H9 (cell line): ENCODE results near the gene BAG5. TPM values are rescaled to one million over a fixed set of nuclear protein-coding genes. Genes with fewer than 3 reads are reported as not detected.

Experiments
- DNase-seq: peaks from one replicate; pipeline ENCODE4 v3.0.0-alpha.2; 2017
- H2AFZ ChIP-seq: one replicate; pipeline ENCODE4 v1.6.1; 2013; ENCODE audit warnings: mild to moderate bottlenecking, low read length, control low read depth, moderate library complexity
- H2AK5ac ChIP-seq: 2 replicates; pipeline ENCODE4 v1.6.1; 2013; ENCODE audit warnings: low read length, control low read depth, mixed read lengths; ENCODE audit not compliant: insufficient read length
- H2BK120ac ChIP-seq: one replicate; pipeline ENCODE4 v1.6.1; 2013; ENCODE audit warnings: low read depth, mild to moderate bottlenecking, low read length, control low read depth, inconsistent platforms; ENCODE audit not compliant: poor library complexity, severe bottlenecking
- H2BK12ac ChIP-seq: 2 replicates; pipeline ENCODE4 v1.6.1; 2013; ENCODE audit warnings: low read length, control low read depth, mixed read lengths, low read depth; ENCODE audit not compliant: insufficient read length
- H2BK15ac ChIP-seq: 2 replicates; pipeline ENCODE4 v1.6.1; 2013; ENCODE audit warnings: low read depth, low read length, control low read depth
- H2BK20ac ChIP-seq: one replicate; pipeline ENCODE4 v1.6.1; 2013; ENCODE audit warnings: low read depth, mild to moderate bottlenecking, low read length, control low read depth, inconsistent platforms; ENCODE audit not compliant: poor library complexity, severe bottlenecking
- H2BK5ac ChIP-seq: 2 replicates; pipeline ENCODE4 v1.6.1; 2013; ENCODE audit warnings: low read length, control low read depth, mixed read lengths; ENCODE audit not compliant: insufficient read length
- H3K14ac ChIP-seq: 2 replicates; pipeline ENCODE4 v1.6.1; 2013; ENCODE audit warnings: low read length, control low read depth; ENCODE audit not compliant: insufficient read depth
- H3K18ac ChIP-seq: 2 replicates; pipeline ENCODE4 v1.6.1; 2013; ENCODE audit warnings: low read depth, mild to moderate bottlenecking, mixed read lengths, low read length, control low read depth; ENCODE audit not compliant: insufficient read length
- H3K23ac ChIP-seq: 2 replicates; pipeline ENCODE4 v1.6.1; 2013; ENCODE audit warnings: low read length, control low read depth, mixed read lengths, low read depth; ENCODE audit not compliant: insufficient read length
- H3K23me2 ChIP-seq: 2 replicates; pipeline ENCODE4 v1.6.1; 2013; ENCODE audit warnings: low read depth, mild to moderate bottlenecking, mixed read lengths, low read length, control low read depth; ENCODE audit not compliant: insufficient read length, poor library complexity, severe bottlenecking
- H3K27ac ChIP-seq: 2 replicates; pipeline ENCODE4 v1.5.1; 2013; ENCODE audit warnings: low read length, control low read depth, mixed read lengths, low read depth; ENCODE audit not compliant: insufficient read length
- H3K27me3 ChIP-seq: 2 replicates; pipeline ENCODE4 v1.6.1; 2013; ENCODE audit warnings: low read length, control low read depth, inconsistent platforms; ENCODE audit not compliant: insufficient read depth
- H3K4ac ChIP-seq: 2 replicates; pipeline ENCODE4 v1.6.1; 2013; ENCODE audit warnings: low read depth, mild to moderate bottlenecking, control low read depth, inconsistent platforms, low read length, moderate library complexity
- H3K4me1 ChIP-seq: 2 replicates; pipeline ENCODE4 v1.6.1; 2013; ENCODE audit warnings: low read length, control low read depth, inconsistent platforms; ENCODE audit not compliant: insufficient read depth
- H3K4me2 ChIP-seq: 2 replicates; pipeline ENCODE4 v1.6.1; 2013; ENCODE audit warnings: low read length, control low read depth, mixed read lengths; ENCODE audit not compliant: insufficient read length, insufficient read depth
- H3K56ac ChIP-seq: 2 replicates; pipeline ENCODE4 v1.6.1; 2013; ENCODE audit warnings: low read depth, mild to moderate bottlenecking, mixed read lengths, low read length, control low read depth; ENCODE audit not compliant: insufficient read length
- H3K79me1 ChIP-seq: 2 replicates; pipeline ENCODE4 v1.6.1; 2013; ENCODE audit warnings: low read depth, mild to moderate bottlenecking, moderate library complexity, low read length, control low read depth, inconsistent platforms; ENCODE audit not compliant: insufficient read depth, poor library complexity, severe bottlenecking
- H3K79me2 ChIP-seq: 2 replicates; pipeline ENCODE4 v1.6.1; 2013; ENCODE audit warnings: low read length, control low read depth, inconsistent platforms; ENCODE audit not compliant: insufficient read depth
- H3K9ac ChIP-seq: 2 replicates; pipeline ENCODE4 v1.6.1; 2013; ENCODE audit warnings: low read length, control low read depth, mixed read lengths; ENCODE audit not compliant: insufficient read length; ENCODE audit errors: extremely low read depth
- H3K9me3 ChIP-seq: one replicate; pipeline ENCODE4 v1.6.1; 2013; ENCODE audit warnings: low read depth, low read length, inconsistent platforms; ENCODE audit not compliant: control insufficient read depth
- H3T11ph ChIP-seq: one replicate; pipeline ENCODE4 v1.6.1; 2013; ENCODE audit warnings: mild to moderate bottlenecking, low read length, control low read depth, inconsistent platforms
- H4K20me1 ChIP-seq: one replicate; pipeline ENCODE4 v1.6.1; 2013; ENCODE audit not compliant: control insufficient read depth, insufficient read length, insufficient read depth
- H4K5ac ChIP-seq: 2 replicates; pipeline ENCODE4 v1.6.1; 2013; ENCODE audit warnings: low read depth, mild to moderate bottlenecking, mixed read lengths, low read length, control low read depth; ENCODE audit not compliant: insufficient read length
- H4K8ac ChIP-seq: replicated peaks from 2 replicates; pipeline ENCODE4 v1.6.1; 2013; ENCODE audit warnings: low read length, control low read depth, mixed read lengths, low read depth; ENCODE audit not compliant: insufficient read length
- H4K91ac ChIP-seq: 2 replicates; pipeline ENCODE4 v1.6.1; 2013; ENCODE audit warnings: low read depth, mild to moderate bottlenecking, moderate library complexity, mixed read lengths, low read length, control low read depth; ENCODE audit not compliant: insufficient read length
- H3K27ac Mint-ChIP-seq, 3 experiments: 2 replicates in 2 of 3; 3 replicates in 1 of 3; pipeline ENCODE4 v1.8.0; 2020 to 2021; ENCODE audit warnings: mixed read lengths in 3 of 3, mild to moderate bottlenecking in 1 of 3, moderate library complexity in 1 of 3
- H3K27me3 Mint-ChIP-seq: 2 replicates; pipeline ENCODE4 v1.8.0; 2021; ENCODE audit warnings: low read depth, mild to moderate bottlenecking, moderate library complexity, mixed read lengths
- H3K36me3 Mint-ChIP-seq, 3 experiments: 2 replicates in 2 of 3; 3 replicates in 1 of 3; pipeline ENCODE4 v1.8.0; 2020 to 2021; ENCODE audit warnings: low read depth in 3 of 3, mixed read lengths in 3 of 3; ENCODE audit not compliant: insufficient read depth in 1 of 3
- H3K4me1 Mint-ChIP-seq, 2 experiments: 2 replicates each; pipeline ENCODE4 v1.8.0; 2020; ENCODE audit warnings: mixed read lengths in 2 of 2
- H3K4me3 Mint-ChIP-seq, 2 experiments: 2 replicates in 1 of 2; 3 replicates in 1 of 2; pipeline ENCODE4 v1.8.0; 2020 to 2021; ENCODE audit warnings: mild to moderate bottlenecking in 2 of 2, mixed read lengths in 2 of 2, moderate library complexity in 1 of 2
- H3K9me3 Mint-ChIP-seq, 2 experiments: 2 replicates in 1 of 2; 3 replicates in 1 of 2; pipeline ENCODE4 v1.8.0; 2020; ENCODE audit warnings: mild to moderate bottlenecking in 2 of 2, mixed read lengths in 2 of 2, moderate library complexity in 1 of 2
- CTCF ChIP-seq: fragments of 200-600 bp; sonication (generic); conservative IDR thresholded peaks from 3 replicates; pipeline ENCODE4 v1.8.0; 2021; ENCODE audit warnings: antibody characterized with exemption, mild to moderate bottlenecking
- WGBS: extraction: QIAGEN DNeasy Blood & Tissue Kit; methylation state at CpG from one replicate; pipeline ENCODE4 v1.1.7; 2013; ENCODE audit warnings: missing lambda C conversion rate, low lambda C conversion rate, mixed read lengths; ENCODE audit not compliant: insufficient read length; ENCODE audit errors: extremely low coverage; 5-methylcytosine and 5-hydroxymethylcytosine counted together
- total RNA-seq: library from RNA; stranded (reverse); gene quantifications from 2 replicates; pipeline ENCODE4 v1.2.1, GENCODE V29; 2021

The BAG5 gene
- total RNA-seq, 1 experiment from 2014 or later = 38.0 TPM

DNA sequence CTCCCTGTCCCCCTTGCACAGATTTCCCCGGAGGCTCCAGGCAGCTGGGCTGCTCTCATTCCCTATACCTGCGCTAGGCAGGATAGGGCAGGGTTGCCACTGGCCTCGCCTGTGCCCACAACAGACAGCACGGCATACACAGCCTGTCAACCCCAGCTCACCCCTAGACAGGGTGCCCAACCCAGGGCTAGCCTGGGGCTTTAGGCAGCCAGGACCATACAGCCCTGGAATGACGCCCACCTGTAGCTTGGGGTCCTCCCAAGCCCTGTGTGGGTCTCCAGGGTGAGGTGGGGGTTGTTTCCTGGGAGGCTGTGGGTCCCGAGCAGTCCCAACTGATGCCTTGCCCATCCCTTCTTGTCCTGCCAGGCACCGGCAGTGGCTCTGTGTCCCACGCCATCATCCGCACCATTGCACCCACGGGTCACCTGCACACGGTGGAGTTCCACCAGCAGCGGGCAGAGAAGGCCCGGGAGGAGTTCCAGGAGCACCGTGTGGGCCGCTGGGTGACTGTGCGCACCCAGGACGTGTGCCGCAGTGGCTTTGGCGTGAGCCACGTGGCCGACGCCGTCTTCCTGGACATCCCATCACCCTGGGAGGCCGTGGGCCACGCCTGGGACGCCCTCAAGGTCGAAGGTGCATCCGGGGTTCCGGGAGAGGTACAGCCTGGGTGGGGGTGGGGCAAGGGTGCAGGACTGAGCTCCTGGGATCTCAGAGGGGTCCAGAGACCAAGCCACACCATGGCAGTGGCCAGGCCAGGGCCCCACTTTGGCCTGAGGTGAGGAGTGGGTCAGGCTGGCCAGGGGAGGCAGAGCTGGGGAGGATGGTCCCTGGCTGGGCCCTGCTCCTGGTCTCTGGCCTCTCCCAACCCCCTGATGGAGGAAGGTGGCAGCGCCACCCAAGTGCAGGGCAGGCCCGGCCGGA lies 30.0 kb downstream of the BAG5 start:
- Histone ChIP-seq H2BK15ac (no peak overlapping the region), H3K27ac (no peak overlapping the region), H4K5ac (no peak overlapping the region), H3K4me2 (no peak overlapping the region), H3K79me1 (peaks cover 13% of the 10 kb centered on the region), H2BK12ac (no peak overlapping the region), H3K9ac (no peak overlapping the region), H3K18ac (no peak overlapping the region), H2AK5ac (no peak overlapping the region), H3K4me1 (no peaks in the 10 kb centered on the region; the same call in 1 of the 2 replicates), H2BK5ac (no peak overlapping the region), H2BK120ac (no peak overlapping the region), H4K91ac (no peak overlapping the region), H3K27me3 (no peaks in the 10 kb centered on the region), H3K79me2 (peaks cover 10% of the 10 kb centered on the region; the same call in 1 of the 2 replicates), H4K8ac (no peak overlapping the region), H4K20me1 (peaks cover 4% of the 10 kb centered on the region), H3K56ac (no peak overlapping the region), H3K9me3 (no peaks in the 10 kb centered on the region), H3K4ac (no peak overlapping the region), H2AFZ (no peak overlapping the region), H3T11ph (no peak overlapping the region), H3K23me2 (peaks cover 8% of the 10 kb centered on the region), H2BK20ac (no peak overlapping the region), H3K14ac (no peak overlapping the region), H3K23ac (no peak overlapping the region)
- H3K4me1 Mint-ChIP-seq = peaks cover 11 to 19% of the 10 kb centered on the region in 2 experiments
- TF ChIP-seq CTCF = no peak
- no peak overlapping the region for H3K4me3 Mint-ChIP-seq
- WGBS = no CpG with 5 or more reads among the region's 32 CpGs
- DNase-seq = no peak
- no peak overlapping the region for H3K27ac Mint-ChIP-seq
- peaks cover 0 to 10% (median 4%) of the 10 kb centered on the region in 3 experiments; a peak in 5 of 7 replicates for H3K36me3 Mint-ChIP-seq
- no peaks in the 10 kb centered on the region; a peak in 2 of 5 replicates for H3K9me3 Mint-ChIP-seq
- H3K27me3 Mint-ChIP-seq = peaks cover 6% of the 10 kb centered on the region
